ENCODE measurements around the gene OR10A6.

Gene OR10A6

GRCh38 chr11:7909585-7910285, 21.3 kb downstream of the OR10A6 start:
- no peak for DNase-seq (ENCODE audit: low read depth)

- no peak for DNase-seq (ENCODE audit: low read depth)
Observed at GRCh38 chr11:7907121-7907520, 23.9 kb downstream of the OR10A6 start.

GRCh38 chr11:7906481-7906880, 24.6 kb downstream of the OR10A6 start:
- DNase-seq (ENCODE audit: low read depth) = no peak

GRCh38 chr11:7905961-7906429, 25.1 kb downstream of the OR10A6 start:
- DNase-seq (ENCODE audit: low read depth) = no peak

GRCh38 chr11:7905549-7905948, 25.5 kb downstream of the OR10A6 start:
- DNase-seq (ENCODE audit: low read depth) = no peak

GRCh38 chr11:7904917-7905316, 26.2 kb downstream of the OR10A6 start:
- DNase-seq (ENCODE audit: low read depth) = no peak

GRCh38 chr11:7903940-7904339, 27.1 kb downstream of the OR10A6 start:
- DNase-seq (ENCODE audit: low read depth) = no peak

- DNase-seq (ENCODE audit: low read depth) = no peak
Observed at GRCh38 chr11:7901319-7901854, 29.7 kb downstream of the OR10A6 start.

- DNase-seq (ENCODE audit: low read depth) = no peak
Observed at GRCh38 chr11:7900686-7901085, 30.4 kb downstream of the OR10A6 start.

- DNase-seq (ENCODE audit: low read depth) = no peak
Observed at GRCh38 chr11:7899418-7899817, 31.6 kb downstream of the OR10A6 start.

GRCh38 chr11:7898666-7899283, 32.3 kb downstream of the OR10A6 start:
- no peak for DNase-seq (ENCODE audit: low read depth)

GRCh38 chr11:7896009-7896785, 34.9 kb downstream of the OR10A6 start:
- no peak for DNase-seq (ENCODE audit: low read depth)

- DNase-seq (ENCODE audit: low read depth) = no peak
Observed at GRCh38 chr11:7894251-7894650, 36.8 kb downstream of the OR10A6 start.

- DNase-seq (ENCODE audit: low read depth) = no peak
Observed at GRCh38 chr11:7893796-7894195, 37.3 kb downstream of the OR10A6 start.

GRCh38 chr11:7892840-7893254, 38.2 kb downstream of the OR10A6 start:
- DNase-seq (ENCODE audit: low read depth) = no peak

- no peak for DNase-seq (ENCODE audit: low read depth)
Observed at GRCh38 chr11:7892059-7892699, 38.9 kb downstream of the OR10A6 start.

GRCh38 chr11:7890417-7891172, 40.5 kb downstream of the OR10A6 start:
- DNase-seq (ENCODE audit: low read depth) = no peak

- no peak for DNase-seq (ENCODE audit: low read depth)
Observed at GRCh38 chr11:7889985-7890384, 41.1 kb downstream of the OR10A6 start.

- no peak for DNase-seq (ENCODE audit: low read depth)
Observed at GRCh38 chr11:7882860-7883259, 48.2 kb downstream of the OR10A6 start.

Data from stimulated activated CD8-positive, alpha-beta memory T cell treated with anti-CD3 and anti-CD28 coated beads, Interleukin-4, amount 100 ng/mL, for 24 hours (primary cell).